ENCODE data around the gene XPR1.
A peak's percentile ranks its signal among the peaks of the same experiment; 100 is the strongest.

The XPR1 gene

DNA sequence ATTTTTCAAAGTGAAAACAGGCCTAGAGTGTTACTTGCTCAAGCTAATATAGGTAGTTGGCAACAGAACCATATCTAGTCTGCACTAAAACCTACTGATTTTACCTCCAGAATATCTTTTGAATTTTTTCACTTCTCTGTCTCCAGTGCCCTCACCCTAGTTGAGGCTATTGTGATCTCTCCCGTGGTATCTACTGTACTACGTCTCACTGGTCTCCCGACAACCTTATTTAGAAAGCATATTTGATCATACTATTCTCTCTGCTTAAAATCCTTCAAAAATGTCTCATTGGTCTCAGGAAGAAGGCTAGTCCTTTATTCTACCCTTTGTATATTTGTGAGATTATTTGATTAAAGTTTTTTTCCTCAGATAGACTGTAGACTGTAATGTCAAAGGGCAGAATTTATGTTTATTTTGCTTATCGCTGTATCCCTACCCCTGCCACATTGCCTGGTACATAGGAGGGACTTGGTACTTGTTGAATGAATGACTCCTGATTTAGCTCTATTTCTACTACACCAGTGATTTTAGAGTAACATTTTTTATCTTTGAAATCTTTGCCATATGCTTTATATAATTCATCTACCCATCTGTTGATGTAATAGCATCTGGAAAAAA lies 145.4 kb downstream of the XPR1 start:
- no peak for DNase-seq
- no peaks in the 10 kb centered on the region for H3K27me3 ChIP-seq (ENCODE audit: insufficient read depth, low read depth, severe bottlenecking)
- no peak overlapping the region for H3K27ac ChIP-seq
- no peak overlapping the region for H3K4me3 ChIP-seq (ENCODE audit: low read depth, low read length)
- no peak for TF ChIP-seq CTCF (IDR thresholded peaks at IDR 0.05; ENCODE audit: low read depth, low read length)
- no peaks in the 10 kb centered on the region for H3K36me3 ChIP-seq
- no peaks in the 10 kb centered on the region for H3K9me3 ChIP-seq (ENCODE audit: severe bottlenecking)

- TF ChIP-seq CTCF (IDR thresholded peaks at IDR 0.05; ENCODE audit: low read depth, low read length): peak; percentile 41
- Histone ChIP-seq H3K27me3 (ENCODE audit: insufficient read depth, low read depth, severe bottlenecking) (no peaks in the 10 kb centered on the region), H3K36me3 (no peaks in the 10 kb centered on the region), H3K9me3 (ENCODE audit: severe bottlenecking) (no peaks in the 10 kb centered on the region), H3K27ac (no peak overlapping the region), H3K4me3 (ENCODE audit: low read depth, low read length) (no peak overlapping the region)
- peak; percentile 6 for DNase-seq
Observed at GRCh38 chr1:180778782-180779398, 147.1 kb downstream of the XPR1 start.

- Histone ChIP-seq H3K27ac (no peak overlapping the region), H3K9me3 (ENCODE audit: severe bottlenecking) (no peaks in the 10 kb centered on the region), H3K4me3 (ENCODE audit: low read depth, low read length) (no peak overlapping the region), H3K27me3 (ENCODE audit: insufficient read depth, low read depth, severe bottlenecking) (no peaks in the 10 kb centered on the region), H3K36me3 (no peaks in the 10 kb centered on the region)
- DNase-seq: no peak
- no peak for TF ChIP-seq CTCF (IDR thresholded peaks at IDR 0.05; ENCODE audit: low read depth, low read length)
Observed at GRCh38 chr1:180779584-180779983, 147.8 kb downstream of the XPR1 start.

DNA sequence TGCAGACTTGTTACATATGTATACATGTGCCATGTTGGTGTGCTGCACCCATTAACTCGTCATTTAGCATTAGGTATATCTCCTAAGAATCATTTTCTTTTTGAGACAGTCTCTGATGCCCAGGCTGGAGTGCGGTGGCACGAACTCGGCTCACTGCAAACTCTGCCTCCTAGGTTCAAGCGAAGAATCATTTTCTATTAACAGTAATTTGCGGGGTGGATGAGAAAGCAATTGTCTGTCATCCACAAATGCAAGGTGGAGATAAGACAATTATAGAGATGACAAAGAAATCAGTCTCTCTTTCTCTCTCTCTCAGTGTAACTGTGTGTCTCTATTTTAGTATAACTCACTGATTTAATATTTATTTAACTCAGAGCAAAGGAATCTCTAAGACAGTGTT lies 149.9 kb downstream of the XPR1 start:
- Histone ChIP-seq H3K9me3 (ENCODE audit: severe bottlenecking) (no peaks in the 10 kb centered on the region), H3K27me3 (ENCODE audit: insufficient read depth, low read depth, severe bottlenecking) (no peaks in the 10 kb centered on the region), H3K4me3 (ENCODE audit: low read depth, low read length) (no peak overlapping the region), H3K27ac (no peak overlapping the region), H3K36me3 (no peaks in the 10 kb centered on the region)
- no peak for DNase-seq
- no peak for TF ChIP-seq CTCF (IDR thresholded peaks at IDR 0.05; ENCODE audit: low read depth, low read length)

GRCh38 chr1:180785291-180785690 lies 153.5 kb downstream of the XPR1 start:
- DNase-seq: no peak
- H3K4me3 ChIP-seq (ENCODE audit: low read depth, low read length): no peak overlapping the region
- TF ChIP-seq CTCF (IDR thresholded peaks at IDR 0.05; ENCODE audit: low read depth, low read length): no peak
- no peaks in the 10 kb centered on the region for H3K9me3 ChIP-seq (ENCODE audit: severe bottlenecking)
- H3K27me3 ChIP-seq (ENCODE audit: insufficient read depth, low read depth, severe bottlenecking): no peaks in the 10 kb centered on the region
- no peaks in the 10 kb centered on the region for H3K36me3 ChIP-seq
- no peak overlapping the region for H3K27ac ChIP-seq

DNA sequence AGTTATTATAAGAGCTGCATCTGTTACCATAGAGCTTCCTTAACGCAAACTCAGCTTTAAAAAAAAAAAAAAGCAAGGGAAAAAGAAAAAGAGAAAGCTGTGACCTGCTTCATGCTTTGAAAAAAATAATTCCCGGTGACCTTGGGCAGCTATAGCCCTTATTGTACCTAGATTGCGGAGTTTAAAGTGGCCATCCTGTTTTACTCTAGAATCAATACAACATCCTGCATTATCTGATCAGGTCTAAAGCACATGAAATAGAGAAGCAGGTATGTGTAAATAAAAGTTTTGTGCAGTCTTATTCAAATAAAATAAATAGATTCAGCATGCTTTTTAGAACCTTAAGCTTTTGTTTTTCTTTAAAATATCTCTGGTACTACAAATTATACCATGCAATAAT lies 154.1 kb downstream of the XPR1 start:
- Histone ChIP-seq H3K27me3 (ENCODE audit: insufficient read depth, low read depth, severe bottlenecking) (no peaks in the 10 kb centered on the region), H3K27ac (no peak overlapping the region), H3K9me3 (ENCODE audit: severe bottlenecking) (no peaks in the 10 kb centered on the region), H3K36me3 (no peaks in the 10 kb centered on the region), H3K4me3 (ENCODE audit: low read depth, low read length) (no peak overlapping the region)
- no peak for TF ChIP-seq CTCF (IDR thresholded peaks at IDR 0.05; ENCODE audit: low read depth, low read length)
- DNase-seq: no peak
